ENCODE data around the gene GALNT11.

GALNT11 gene

DNA sequence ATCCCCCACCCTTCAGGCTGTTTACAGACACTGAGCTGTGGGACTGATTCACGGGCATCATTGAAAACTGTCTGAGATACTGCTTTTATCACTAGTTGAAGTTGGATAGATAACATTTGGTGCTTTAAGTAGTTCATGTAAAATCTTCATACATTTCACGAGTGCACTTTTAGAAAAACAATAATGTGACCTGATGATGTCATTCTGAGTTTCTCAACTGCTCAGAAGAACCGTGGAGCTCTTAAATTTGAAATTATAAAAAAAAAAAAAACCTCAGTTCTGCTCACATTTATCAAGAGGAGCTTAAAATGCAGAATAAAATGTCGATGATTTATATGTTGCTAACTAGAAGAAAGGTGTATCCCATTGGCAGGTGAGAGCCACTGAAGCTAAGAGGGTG is 81.5 kb downstream of the GALNT11 start:
- no peaks in the 10 kb centered on the region for H3K4me1 ChIP-seq (ENCODE audit: control insufficient read depth, low read length)
- no peaks in the 10 kb centered on the region for H3K36me3 ChIP-seq (ENCODE audit: control insufficient read depth, low read length)
- H3K27ac ChIP-seq (ENCODE audit: low read depth, low read length), result no peak overlapping the region
- TF ChIP-seq EZH2phosphoT487 (IDR thresholded peaks at IDR 0.05; ENCODE audit: borderline replicate concordance, low read length), result no peak
- TF ChIP-seq, protein P1, sequence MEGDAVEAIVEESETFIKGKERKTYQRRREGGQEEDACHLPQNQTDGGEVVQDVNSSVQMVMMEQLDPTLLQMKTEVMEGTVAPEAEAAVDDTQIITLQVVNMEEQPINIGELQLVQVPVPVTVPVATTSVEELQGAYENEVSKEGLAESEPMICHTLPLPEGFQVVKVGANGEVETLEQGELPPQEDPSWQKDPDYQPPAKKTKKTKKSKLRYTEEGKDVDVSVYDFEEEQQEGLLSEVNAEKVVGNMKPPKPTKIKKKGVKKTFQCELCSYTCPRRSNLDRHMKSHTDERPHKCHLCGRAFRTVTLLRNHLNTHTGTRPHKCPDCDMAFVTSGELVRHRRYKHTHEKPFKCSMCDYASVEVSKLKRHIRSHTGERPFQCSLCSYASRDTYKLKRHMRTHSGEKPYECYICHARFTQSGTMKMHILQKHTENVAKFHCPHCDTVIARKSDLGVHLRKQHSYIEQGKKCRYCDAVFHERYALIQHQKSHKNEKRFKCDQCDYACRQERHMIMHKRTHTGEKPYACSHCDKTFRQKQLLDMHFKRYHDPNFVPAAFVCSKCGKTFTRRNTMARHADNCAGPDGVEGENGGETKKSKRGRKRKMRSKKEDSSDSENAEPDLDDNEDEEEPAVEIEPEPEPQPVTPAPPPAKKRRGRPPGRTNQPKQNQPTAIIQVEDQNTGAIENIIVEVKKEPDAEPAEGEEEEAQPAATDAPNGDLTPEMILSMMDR (IDR thresholded peaks at IDR 0.05; ENCODE audit: low read depth, low read length, poor library complexity, severe bottlenecking), result no peak
- H3F3A ChIP-seq (ENCODE audit: control insufficient read depth, insufficient read depth), result no peaks in the 10 kb centered on the region
- H3K4me3 ChIP-seq (ENCODE audit: low read length), result no peak overlapping the region
- H3K79me2 ChIP-seq (ENCODE audit: control insufficient read depth, low read length), result no peaks in the 10 kb centered on the region
- H3K9me2 ChIP-seq (replicated peaks; ENCODE audit: control insufficient read depth, low read length), result no peaks in the 10 kb centered on the region
- no peaks in the 10 kb centered on the region for H4K20me1 ChIP-seq (ENCODE audit: control insufficient read depth, insufficient read depth, low read depth, low read length)
- no peaks in the 10 kb centered on the region for H3K9me3 ChIP-seq (ENCODE audit: control insufficient read depth, insufficient read depth, low read length)
- H3K27me3 ChIP-seq (ENCODE audit: control insufficient read depth, low read length), result no peaks in the 10 kb centered on the region
- no peak overlapping the region for H3K4me2 ChIP-seq (ENCODE audit: low read length)

- H3K27ac ChIP-seq (ENCODE audit: low read depth, low read length), result no peak overlapping the region
- H3K36me3 ChIP-seq (ENCODE audit: control insufficient read depth, low read length), result no peaks in the 10 kb centered on the region
- H3K4me2 ChIP-seq (ENCODE audit: low read length), result no peak overlapping the region
- no peaks in the 10 kb centered on the region for H3K27me3 ChIP-seq (ENCODE audit: control insufficient read depth, low read length)
- H4K20me1 ChIP-seq (ENCODE audit: control insufficient read depth, insufficient read depth, low read depth, low read length), result no peaks in the 10 kb centered on the region
- H3F3A ChIP-seq (ENCODE audit: control insufficient read depth, insufficient read depth), result no peaks in the 10 kb centered on the region
- no peaks in the 10 kb centered on the region for H3K4me1 ChIP-seq (ENCODE audit: control insufficient read depth, low read length)
- H3K9me2 ChIP-seq (replicated peaks; ENCODE audit: control insufficient read depth, low read length), result no peaks in the 10 kb centered on the region
- H3K79me2 ChIP-seq (ENCODE audit: control insufficient read depth, low read length), result no peaks in the 10 kb centered on the region
- H3K9me3 ChIP-seq (ENCODE audit: control insufficient read depth, insufficient read depth, low read length), result no peaks in the 10 kb centered on the region
- no peak overlapping the region for H3K4me3 ChIP-seq (ENCODE audit: low read length)
- TF ChIP-seq, protein P1 (IDR thresholded peaks at IDR 0.05; ENCODE audit: low read depth, low read length, poor library complexity, severe bottlenecking), result no peak
- TF ChIP-seq EZH2phosphoT487 (IDR thresholded peaks at IDR 0.05; ENCODE audit: borderline replicate concordance, low read length), result no peak
Measured at GRCh38 chr7:152107945-152108344, 82.5 kb downstream of the GALNT11 start.

GRCh38 chr7:152108359-152108758 is 82.9 kb downstream of the GALNT11 start:
- H3K27me3 ChIP-seq (ENCODE audit: control insufficient read depth, low read length), result no peaks in the 10 kb centered on the region
- H3K27ac ChIP-seq (ENCODE audit: low read depth, low read length), result no peak overlapping the region
- TF ChIP-seq, protein P1 (IDR thresholded peaks at IDR 0.05; ENCODE audit: low read depth, low read length, poor library complexity, severe bottlenecking), result no peak
- no peak for TF ChIP-seq EZH2phosphoT487 (IDR thresholded peaks at IDR 0.05; ENCODE audit: borderline replicate concordance, low read length)
- no peaks in the 10 kb centered on the region for H3K79me2 ChIP-seq (ENCODE audit: control insufficient read depth, low read length)
- no peaks in the 10 kb centered on the region for H3K4me1 ChIP-seq (ENCODE audit: control insufficient read depth, low read length)
- H3K9me3 ChIP-seq (ENCODE audit: control insufficient read depth, insufficient read depth, low read length), result no peaks in the 10 kb centered on the region
- H3K4me3 ChIP-seq (ENCODE audit: low read length), result no peak overlapping the region
- no peaks in the 10 kb centered on the region for H3K36me3 ChIP-seq (ENCODE audit: control insufficient read depth, low read length)
- H3K4me2 ChIP-seq (ENCODE audit: low read length), result no peak overlapping the region
- H4K20me1 ChIP-seq (ENCODE audit: control insufficient read depth, insufficient read depth, low read depth, low read length), result no peaks in the 10 kb centered on the region
- H3K9me2 ChIP-seq (replicated peaks; ENCODE audit: control insufficient read depth, low read length), result no peaks in the 10 kb centered on the region
- H3F3A ChIP-seq (ENCODE audit: control insufficient read depth, insufficient read depth), result no peaks in the 10 kb centered on the region

DNA sequence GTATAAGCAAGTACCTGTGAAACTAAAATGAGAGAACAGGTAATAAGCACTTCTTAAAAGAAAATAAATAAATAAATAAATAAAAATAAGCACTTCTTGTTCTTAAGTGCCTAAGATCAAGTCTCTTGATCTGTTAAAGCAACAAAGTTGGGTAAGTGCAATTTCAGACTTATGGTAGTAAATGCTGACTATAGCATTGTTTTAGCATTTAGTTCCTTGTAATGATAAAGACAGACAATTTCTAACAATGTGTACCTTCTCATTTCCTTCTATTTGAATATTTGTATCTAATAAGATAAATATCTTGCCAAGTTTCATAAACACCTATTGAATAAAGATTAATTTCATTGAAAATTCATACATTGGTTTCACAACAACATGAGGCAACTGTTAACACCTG is 87.4 kb downstream of the GALNT11 start:
- no peaks in the 10 kb centered on the region for H3K9me2 ChIP-seq (replicated peaks; ENCODE audit: control insufficient read depth, low read length)
- TF ChIP-seq, protein P1 (IDR thresholded peaks at IDR 0.05; ENCODE audit: low read depth, low read length, poor library complexity, severe bottlenecking), result no peak
- no peak for TF ChIP-seq EZH2phosphoT487 (IDR thresholded peaks at IDR 0.05; ENCODE audit: borderline replicate concordance, low read length)
- no peaks in the 10 kb centered on the region; the same call in 1 of the 2 replicates for H3K36me3 ChIP-seq (ENCODE audit: control insufficient read depth, low read length)
- H3K4me2 ChIP-seq (ENCODE audit: low read length), result no peak overlapping the region
- H3F3A ChIP-seq (ENCODE audit: control insufficient read depth, insufficient read depth), result no peaks in the 10 kb centered on the region
- no peaks in the 10 kb centered on the region for H3K27me3 ChIP-seq (ENCODE audit: control insufficient read depth, low read length)
- no peaks in the 10 kb centered on the region for H3K79me2 ChIP-seq (ENCODE audit: control insufficient read depth, low read length)
- no peak overlapping the region for H3K4me3 ChIP-seq (ENCODE audit: low read length)
- H3K27ac ChIP-seq (ENCODE audit: low read depth, low read length), result no peak overlapping the region
- no peaks in the 10 kb centered on the region for H3K9me3 ChIP-seq (ENCODE audit: control insufficient read depth, insufficient read depth, low read length)
- H4K20me1 ChIP-seq (ENCODE audit: control insufficient read depth, insufficient read depth, low read depth, low read length), result no peaks in the 10 kb centered on the region
- no peaks in the 10 kb centered on the region for H3K4me1 ChIP-seq (ENCODE audit: control insufficient read depth, low read length)

Data from DOHH2 (cell line).